ENCODE measurements around the gene SLC44A1.

SLC44A1 gene

GRCh38 chr9:105466898-105467455 is 222.5 kb downstream of the SLC44A1 start:
- no peak for DNase-seq (ENCODE audit: low read depth in 2 of 2)

- no peak for DNase-seq (ENCODE audit: low read depth in 2 of 2)
Measured at GRCh38 chr9:105468875-105469274, 224.4 kb downstream of the SLC44A1 start.

GRCh38 chr9:105473221-105473620 is 228.8 kb downstream of the SLC44A1 start:
- DNase-seq (ENCODE audit: low read depth in 2 of 2): no peak

GRCh38 chr9:105475302-105475701 is 230.9 kb downstream of the SLC44A1 start:
- no peak for DNase-seq (ENCODE audit: low read depth in 2 of 2)

GRCh38 chr9:105479846-105480245 is 235.4 kb downstream of the SLC44A1 start:
- no peak for DNase-seq (ENCODE audit: low read depth in 2 of 2)

- DNase-seq (ENCODE audit: low read depth in 2 of 2): no peak
Measured at GRCh38 chr9:105483618-105484017, 239.2 kb downstream of the SLC44A1 start.

GRCh38 chr9:105484226-105484625 is 239.8 kb downstream of the SLC44A1 start:
- no peak for DNase-seq (ENCODE audit: low read depth in 2 of 2)

GRCh38 chr9:105485131-105485530 is 240.7 kb downstream of the SLC44A1 start:
- no peak for DNase-seq (ENCODE audit: low read depth in 2 of 2)

Data from stimulated activated CD8-positive, alpha-beta memory T cell treated with anti-CD3 and anti-CD28 coated beads, Interleukin-15, amount 100 ng/mL, for 48 hours (primary cell).